ENCODE data around the gene CNTNAP5.

DNA sequence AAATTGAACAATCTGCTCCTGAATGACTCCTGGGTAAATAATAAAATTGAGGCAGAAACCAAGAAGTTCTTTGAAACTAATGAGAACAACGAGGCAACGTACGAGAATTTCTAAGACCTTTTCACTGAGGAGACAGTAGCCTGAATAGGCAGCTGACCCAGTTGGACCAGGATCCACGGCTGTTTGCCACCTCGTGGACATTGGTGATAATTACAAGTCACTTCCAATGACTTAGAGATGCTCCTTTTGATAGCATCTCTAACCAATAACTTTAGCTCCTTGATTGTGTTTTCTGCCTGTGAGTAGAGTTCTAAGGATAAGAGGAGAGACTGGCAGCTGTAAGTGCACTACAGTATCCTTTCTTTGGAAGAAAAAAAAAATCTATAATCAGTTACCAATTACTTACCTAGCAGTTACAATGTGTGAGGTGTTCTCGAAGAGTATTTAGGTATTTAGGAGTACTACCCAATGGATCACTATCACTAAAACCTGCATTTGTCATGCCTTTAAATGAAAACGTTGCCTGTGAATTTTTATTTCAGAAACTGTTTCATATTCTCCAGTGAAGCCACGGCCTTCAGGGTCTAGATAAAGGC lies 31.3 kb upstream of the CNTNAP5 start:
- TF ChIP-seq, protein P1, sequence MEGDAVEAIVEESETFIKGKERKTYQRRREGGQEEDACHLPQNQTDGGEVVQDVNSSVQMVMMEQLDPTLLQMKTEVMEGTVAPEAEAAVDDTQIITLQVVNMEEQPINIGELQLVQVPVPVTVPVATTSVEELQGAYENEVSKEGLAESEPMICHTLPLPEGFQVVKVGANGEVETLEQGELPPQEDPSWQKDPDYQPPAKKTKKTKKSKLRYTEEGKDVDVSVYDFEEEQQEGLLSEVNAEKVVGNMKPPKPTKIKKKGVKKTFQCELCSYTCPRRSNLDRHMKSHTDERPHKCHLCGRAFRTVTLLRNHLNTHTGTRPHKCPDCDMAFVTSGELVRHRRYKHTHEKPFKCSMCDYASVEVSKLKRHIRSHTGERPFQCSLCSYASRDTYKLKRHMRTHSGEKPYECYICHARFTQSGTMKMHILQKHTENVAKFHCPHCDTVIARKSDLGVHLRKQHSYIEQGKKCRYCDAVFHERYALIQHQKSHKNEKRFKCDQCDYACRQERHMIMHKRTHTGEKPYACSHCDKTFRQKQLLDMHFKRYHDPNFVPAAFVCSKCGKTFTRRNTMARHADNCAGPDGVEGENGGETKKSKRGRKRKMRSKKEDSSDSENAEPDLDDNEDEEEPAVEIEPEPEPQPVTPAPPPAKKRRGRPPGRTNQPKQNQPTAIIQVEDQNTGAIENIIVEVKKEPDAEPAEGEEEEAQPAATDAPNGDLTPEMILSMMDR (IDR thresholded peaks at IDR 0.05), result peak in 5 of 6 experiments; percentile 19 to 56 (median 48)
- TF ChIP-seq POLR2A (IDR thresholded peaks at IDR 0.05), result no peak
